DMS114 treated with DMSO at 0.1 percent for 48 hours (cell line): ENCODE results near the gene SPTBN2.

ENCODE experiments used
- DNase-seq: peaks from one replicate; lab custom pipeline; 2025; ENCODE audit not compliant: unreplicated experiment; lab: John Stamatoyannopoulos, UW

Gene SPTBN2

DNA sequence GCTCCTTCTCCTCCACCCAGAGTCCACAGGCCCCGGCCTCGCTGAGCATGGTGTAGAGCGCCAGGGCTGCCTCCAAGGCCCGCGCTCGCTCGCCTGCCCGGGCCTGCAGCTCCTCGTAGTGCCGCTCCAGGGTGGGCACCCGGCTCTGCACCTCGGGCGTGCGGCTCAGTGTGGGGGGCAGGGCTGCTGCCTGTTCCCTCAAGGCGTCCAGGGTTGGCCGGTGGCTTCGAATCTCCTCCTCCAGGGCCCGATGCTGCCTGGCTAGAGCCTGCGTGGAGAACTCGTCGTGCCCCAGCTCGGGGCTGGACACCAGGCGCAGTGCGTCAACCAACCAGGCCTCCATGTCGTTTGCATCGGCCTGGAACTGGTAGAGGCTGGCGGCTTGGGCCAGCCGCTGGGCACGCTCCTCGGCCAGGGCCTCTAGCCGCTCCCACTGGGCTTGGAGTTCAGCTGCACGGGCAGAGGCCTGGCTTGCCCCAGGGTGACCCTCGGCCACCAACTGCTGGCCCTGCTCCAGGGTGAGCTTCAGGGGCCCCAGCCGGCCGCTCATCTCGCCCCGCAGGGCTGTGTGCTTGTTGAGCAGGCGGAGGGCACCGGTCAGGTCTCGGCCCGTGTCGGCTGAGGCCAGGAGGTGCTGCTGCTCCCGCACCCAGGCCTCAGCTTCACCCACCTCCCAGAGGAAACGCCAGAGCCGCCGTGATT, 24.2 kb downstream of the SPTBN2 start:
- DNase-seq, result no peak

DNA sequence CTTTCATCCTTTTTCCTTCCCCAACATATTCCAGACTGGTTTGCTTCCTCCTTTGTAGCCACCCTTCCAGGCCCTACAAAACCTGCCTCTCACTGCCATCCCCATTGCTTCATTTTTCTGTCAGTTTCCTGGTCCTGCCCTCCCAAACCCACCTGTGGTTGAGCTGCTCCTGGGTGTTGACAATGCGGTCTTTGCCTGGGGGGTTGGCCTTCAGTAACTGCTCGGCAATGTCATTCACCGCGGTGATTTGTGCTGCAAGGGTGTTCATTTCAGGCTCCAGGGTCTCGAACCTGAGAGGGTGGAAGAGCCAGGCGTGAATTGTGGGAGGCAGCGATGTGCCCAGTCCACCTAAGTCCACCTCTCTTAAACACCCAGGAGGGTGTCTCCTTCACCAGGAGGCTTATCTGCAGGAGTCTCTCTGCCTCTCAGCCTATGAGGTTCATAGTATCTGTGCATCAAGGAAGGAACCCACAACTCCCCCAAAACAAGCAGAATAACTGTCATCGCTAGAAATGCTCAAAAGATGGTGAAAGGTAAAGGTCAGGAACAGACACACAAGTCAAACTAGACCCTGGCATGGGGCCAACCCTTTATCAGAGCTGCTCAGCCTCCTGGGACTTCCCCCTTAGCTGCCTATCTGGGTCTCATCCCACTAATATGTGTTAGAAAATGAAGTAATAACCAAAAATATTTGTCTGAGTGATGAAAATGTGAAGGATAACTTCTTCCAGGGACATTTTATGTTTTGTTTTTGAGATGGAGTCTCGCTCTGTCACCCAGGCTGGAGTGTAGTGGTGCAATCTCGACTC, 27.4 kb downstream of the SPTBN2 start:
- no peak for DNase-seq

DNA sequence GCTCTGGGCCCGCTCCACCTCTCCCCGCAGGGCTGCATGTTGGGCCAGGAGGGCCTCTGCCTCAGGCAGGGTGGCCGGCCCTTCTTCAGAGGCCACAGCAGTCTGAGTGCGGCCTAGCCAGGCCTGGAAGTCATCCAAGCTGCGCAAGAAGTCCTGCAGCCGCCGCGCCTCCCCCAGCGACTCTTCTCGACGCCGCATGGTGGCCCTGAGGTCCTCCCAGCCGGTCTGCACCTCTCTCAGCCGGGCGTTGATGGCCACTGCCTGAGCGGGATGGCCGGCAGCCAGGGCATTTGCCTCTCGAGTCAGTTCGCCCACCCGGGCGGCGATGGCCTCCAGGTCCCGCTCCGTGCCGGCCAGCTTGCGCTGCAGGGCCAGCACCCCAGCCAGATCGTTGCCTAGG, 28.3 kb downstream of the SPTBN2 start:
- no peak for DNase-seq

DNA sequence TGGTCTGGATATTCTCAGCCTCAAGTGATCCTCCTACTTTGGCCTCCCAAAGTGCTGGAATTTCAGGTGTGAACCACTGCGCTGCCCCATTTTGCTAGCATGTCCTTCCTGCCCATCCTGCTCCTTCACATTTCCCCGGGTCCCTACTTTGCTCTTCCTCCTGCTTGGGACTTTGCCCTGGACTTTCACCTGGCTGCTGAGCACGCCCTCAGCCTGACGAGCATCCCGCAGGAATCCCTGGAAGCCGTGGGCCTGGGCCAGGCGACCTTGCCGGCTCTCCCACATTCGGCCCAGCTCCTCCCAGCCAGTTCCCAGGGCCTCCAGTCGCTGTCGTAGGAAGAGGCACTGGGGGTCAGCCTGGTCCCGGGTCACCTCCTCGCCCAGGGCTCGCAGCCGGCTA, 28.7 kb downstream of the SPTBN2 start:
- no peak for DNase-seq

- no peak for DNase-seq
Measured at GRCh38 chr11:66698491-66698890, 30.5 kb downstream of the SPTBN2 start.

- DNase-seq, result no peak
Measured at GRCh38 chr11:66697988-66698387, 31.0 kb downstream of the SPTBN2 start.

DNA sequence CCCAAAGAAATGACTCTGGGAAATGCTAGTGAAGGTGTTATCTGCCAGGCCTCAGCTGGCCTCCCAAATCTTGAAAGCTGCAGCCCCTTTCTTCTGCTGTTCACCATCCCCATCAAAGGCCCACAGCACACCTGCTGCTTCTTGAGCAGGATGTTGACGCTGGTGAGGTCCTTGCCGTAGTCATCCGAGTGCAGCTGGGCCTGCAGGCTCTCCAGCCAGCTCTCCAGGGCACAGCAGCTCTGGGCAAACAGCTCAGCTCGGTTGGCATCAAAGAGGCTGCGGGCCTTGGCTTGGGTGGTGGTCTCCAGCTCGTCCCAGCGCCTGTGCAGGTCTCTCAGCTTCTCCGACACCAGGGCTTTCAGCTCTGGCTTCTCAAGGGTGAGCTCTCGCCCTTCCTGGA, 32.9 kb downstream of the SPTBN2 start:
- no peak for DNase-seq

GRCh38 chr11:66694732-66695207, 34.2 kb downstream of the SPTBN2 start:
- peak; percentile 93 for DNase-seq

DNA sequence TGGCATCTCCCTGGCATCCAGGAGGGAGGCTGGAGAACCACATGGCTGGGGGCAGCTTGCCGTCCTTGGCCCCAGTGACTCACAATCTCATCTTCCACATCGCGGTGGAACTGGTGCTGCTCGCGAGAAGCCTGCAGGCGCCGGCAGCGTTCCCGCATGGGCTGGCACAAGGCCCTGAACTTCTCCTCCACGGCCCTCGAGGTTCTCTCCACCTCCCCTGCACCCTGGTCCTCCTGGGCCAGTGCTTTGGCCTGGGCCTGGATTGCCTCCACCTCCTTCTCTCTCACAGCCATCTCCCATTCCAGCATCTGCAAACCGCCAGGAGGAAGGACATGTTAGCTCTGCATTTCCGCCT, 35.0 kb downstream of the SPTBN2 start:
- no peak for DNase-seq

DNA sequence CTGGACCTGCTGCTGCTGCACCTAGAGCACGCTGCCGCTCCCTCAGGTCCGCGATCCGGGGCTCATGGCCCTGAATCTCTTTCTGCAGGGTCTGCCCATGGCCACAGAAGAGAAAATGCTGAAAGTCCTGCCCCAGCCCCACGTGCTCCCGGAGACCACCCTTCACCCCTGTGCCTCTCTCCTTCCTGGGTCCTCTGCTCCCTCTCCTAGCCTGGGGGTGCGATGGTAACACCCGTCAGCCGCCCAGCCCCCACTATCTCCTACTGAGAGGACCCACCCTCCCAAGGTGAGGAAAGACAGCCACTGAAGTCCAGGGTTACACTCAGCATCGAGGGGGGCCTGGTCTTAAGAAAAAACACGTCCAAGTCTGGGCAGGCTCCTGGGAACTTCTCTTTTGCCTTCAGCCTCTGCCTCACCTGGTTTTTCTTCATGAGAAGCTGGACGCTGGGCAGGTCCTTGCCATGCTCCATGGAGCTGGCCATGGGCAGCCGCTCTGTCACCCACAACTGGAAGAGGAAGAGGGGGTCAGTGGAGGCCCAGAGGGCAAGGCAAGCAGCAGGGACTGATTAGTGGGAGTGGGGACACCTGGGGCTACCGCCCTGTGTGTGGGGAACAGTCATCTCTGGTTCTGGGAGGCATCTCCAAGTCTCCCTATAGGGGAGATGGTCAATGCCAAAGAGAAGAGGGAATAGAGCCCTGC, 35.5 kb downstream of the SPTBN2 start:
- DNase-seq, result no peak

- no peak for DNase-seq
Measured at GRCh38 chr11:66692871-66693331, 36.1 kb downstream of the SPTBN2 start.

- DNase-seq, result no peak
Measured at GRCh38 chr11:66692446-66692845, 36.6 kb downstream of the SPTBN2 start.

DNA sequence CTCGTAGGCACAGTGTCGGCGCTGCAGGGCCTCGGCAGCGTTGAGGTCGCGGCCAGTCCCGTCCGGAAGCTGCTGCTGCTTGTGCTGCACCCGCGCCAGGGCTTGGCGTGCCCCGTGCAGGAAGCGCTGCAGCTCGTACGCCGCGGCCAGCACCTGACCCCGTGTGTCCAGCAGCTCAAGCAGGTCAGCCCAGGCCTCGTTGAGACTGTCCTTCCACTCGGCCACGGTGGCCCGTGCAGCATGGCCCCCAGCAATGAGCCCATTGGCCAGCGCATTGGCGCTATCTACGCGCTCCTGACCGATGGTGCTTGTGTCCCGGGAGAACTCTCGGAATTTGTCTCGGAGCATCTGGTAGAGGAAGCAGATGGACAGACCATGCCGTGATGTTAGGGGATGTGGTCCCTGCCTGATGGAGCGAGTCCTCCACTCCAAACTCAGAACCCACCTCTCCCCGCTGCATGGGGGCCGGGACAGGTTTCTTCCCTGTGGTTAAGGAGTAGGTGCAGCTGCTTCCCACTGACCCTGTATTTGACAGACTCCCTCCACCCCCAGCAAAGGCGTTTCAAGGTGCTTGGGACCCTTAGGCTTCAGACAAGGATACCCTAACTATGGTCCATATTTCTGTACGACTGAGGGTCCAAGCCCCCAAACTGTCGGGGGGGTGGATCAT, 37.6 kb downstream of the SPTBN2 start:
- DNase-seq, result no peak

GRCh38 chr11:66689661-66690590, 39.1 kb downstream of the SPTBN2 start:
- no peak for DNase-seq

DNA sequence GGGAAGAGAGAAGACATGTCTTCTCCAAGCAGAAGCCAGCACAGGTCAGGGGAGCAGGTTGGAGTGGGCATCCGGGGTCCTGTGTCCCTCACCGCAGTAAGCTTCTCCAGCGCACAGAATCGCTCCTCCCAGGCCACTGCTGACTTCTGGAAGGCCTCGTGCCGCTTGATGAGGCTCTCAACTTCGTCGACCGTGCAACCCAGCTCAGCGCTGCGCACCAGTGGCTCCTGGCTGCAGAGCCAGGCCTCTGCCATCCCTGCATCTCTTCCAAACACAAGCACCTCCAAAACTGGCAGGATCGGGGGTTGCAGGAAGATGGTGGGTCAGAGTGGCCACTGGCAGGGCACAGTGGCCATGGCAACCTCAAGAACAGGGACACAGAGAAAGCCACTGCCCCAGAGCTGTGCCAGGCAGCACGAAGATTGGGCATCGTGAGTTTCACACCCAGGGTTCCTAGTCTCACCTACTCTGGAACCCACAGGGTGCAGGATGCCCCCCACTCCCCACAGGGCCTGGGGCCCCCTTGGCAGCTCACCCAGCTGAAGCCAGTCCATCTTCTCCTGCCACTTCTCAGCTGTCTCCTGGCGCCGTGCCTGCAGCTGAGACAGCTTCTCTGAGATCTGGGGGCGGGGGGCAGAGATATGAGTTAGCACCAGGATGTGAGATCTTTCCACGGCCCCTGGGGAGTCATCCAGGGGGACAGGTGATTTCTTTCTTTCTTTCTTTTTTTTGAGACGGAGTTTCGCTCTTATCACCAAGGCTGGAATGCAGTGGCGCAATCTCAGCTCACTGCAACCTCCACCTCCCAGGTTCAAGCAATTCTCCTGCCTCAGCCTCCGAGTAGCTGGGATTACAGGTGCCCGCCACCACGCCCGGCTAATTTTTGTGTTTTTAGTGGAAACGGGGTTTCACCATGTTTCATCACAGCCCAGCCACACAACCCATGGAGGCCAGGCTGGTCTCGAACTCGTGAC, 40.2 kb downstream of the SPTBN2 start:
- no peak for DNase-seq

- DNase-seq, result no peak
Measured at GRCh38 chr11:66687831-66688281, 41.2 kb downstream of the SPTBN2 start.

DNA sequence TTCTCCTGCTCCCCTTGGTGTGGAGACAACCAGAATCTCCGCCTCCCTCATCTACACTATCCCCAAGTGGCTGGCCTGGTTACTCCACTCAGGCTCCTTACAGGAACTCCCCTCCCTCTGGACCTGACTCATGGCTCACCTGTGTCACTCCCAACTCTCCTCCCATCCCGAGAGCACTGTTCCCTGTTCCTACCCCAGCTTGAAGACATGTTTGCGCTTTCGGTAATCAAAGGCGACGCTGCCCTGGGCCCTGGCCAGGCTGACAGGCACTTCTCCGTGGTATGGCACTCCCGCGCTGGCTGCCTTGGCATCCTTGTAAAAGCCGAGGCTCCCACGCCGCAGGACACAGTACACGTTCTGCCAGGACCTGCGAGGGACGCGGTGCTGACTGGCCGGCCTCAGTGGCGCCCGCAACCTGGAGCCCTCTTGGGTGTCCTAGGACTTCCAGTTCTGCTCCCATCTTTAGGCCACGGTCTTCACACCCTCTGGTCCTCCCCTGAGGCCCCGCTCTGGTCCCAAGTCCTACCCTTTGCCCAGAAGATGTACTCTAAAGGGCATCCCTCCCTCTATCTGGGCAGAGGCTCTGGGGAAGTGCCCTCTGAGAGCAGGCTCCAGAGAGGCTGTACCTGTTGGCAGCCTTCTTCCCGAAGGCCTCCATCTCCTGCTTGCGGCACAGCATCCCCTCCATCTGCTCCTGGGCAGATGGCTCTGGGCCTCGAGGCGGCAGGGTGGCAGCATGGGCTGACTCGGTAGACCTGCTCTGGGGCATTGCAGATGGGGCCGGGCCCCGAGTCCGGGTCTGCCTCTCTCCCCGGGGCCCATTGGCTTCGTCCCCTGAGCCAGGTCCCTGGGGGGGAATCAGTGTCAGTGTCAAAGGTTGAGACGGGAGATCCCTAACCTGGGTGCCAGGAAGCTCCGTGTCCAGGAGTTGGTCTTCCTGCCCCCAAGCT, 41.9 kb downstream of the SPTBN2 start:
- DNase-seq, result no peak
